HG02840 (cell line): Measurements from ENCODE around the gene PDE2A.

Experiments
- ATAC-seq: cut with Tn5 transposase; IDR thresholded peaks from one replicate; pipeline ENCODE4 v1.9.1; 2021; ENCODE audit warnings: mild to moderate bottlenecking, moderate library complexity, moderate number of reproducible peaks; ENCODE audit not compliant: unreplicated experiment, low FRiP score

Gene PDE2A

GRCh38 chr11:72665911-72666472 is 8.2 kb downstream of the PDE2A start:
- ATAC-seq = no peak

GRCh38 chr11:72662036-72662435 is 12.2 kb downstream of the PDE2A start:
- ATAC-seq = no peak

- no peak for ATAC-seq
Measured at GRCh38 chr11:72661486-72661885, 12.7 kb downstream of the PDE2A start.

GRCh38 chr11:72658989-72659640 is 15.1 kb downstream of the PDE2A start:
- ATAC-seq = no peak

DNA sequence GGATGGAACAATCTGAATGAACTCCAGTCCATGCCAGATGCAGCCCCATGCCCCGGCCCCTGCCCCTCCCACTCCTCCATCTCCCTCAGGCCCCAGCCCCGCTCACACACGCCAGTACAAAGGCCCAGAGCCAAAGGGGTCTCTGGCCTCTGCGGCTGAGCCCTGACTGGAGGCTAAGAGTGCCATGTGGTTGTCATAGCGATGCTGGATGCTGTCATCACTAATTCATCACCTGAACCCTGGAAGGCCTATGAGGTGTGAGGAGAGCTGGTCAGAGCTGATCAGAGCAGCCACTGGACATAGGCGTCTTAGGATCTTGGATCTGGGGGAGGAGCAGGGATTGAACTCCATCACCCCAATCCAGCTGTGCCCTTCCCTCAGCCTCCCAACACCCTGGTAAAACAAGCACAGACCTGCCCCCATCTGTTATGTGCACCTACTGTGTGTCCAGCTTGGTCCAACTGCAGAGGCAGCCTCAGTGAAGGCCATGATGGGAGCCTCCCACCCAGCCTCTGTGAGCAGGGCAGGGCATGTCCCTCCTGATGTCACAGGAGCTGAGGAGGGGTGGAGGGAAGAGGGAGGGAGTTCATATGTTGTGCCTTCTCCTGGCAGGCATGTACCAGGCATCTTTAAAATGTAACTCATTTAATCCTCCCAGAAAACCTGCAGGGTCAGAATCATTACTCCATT is 16.7 kb downstream of the PDE2A start:
- ATAC-seq = no peak

- ATAC-seq = no peak
Measured at GRCh38 chr11:72655896-72656464, 18.2 kb downstream of the PDE2A start.

DNA sequence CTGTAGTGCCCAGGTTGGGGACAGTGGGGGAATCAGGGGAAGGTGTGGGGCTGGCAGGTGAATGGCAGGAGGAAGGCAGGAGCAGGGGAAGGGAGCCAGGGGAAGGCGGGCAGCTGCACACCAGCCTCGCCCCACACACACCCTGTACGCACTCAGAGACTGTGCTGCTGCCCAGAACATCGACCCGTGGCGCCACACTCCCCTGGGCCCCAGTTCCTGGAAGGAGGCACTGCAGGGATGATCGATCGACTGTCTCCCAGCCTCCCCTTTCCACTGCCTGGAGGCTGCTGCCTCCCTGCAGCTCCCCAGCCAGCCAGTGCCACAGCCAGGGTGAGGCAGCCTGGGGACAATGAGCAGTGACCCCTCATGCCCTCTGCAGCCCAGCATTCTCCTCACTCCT is 19.2 kb downstream of the PDE2A start:
- no peak for ATAC-seq

- no peak for ATAC-seq
Measured at GRCh38 chr11:72653649-72654048, 20.6 kb downstream of the PDE2A start.

DNA sequence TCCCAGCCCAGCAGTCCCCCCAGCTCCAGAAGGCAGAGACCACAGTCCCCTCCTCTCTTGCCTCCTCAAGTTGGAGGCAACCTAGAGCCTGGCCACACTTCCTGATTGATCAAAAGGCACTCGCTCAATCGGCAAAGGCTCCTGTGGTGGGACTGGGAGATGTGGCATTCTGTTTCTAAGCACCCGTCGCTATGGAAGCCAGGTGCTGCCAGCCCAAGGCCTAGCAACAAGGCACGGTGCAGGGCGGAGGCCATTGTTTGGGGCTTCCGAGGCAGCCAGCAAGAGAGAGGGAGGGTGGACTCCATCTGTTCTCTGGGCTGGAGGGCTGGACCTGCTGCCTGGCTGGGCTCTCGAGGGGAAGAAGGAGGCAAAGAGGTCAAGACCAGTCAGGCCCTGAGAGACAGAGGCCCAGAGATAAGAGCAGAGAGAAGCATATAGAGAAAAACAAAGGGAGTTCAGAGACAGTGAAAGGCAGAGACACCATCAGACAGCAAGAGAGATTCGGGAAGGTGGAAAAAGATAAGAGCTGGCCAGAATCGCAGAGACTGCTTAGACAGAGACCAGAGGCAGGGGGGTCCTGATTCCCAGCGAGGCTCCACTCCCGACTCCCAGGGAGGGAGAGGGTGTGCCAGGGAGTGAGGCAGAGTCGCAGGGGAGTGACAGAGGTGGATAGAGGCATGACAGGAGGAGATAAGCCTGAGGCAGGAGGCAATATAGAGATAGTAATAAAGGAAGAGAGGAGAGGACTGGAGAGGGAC is 21.2 kb downstream of the PDE2A start:
- ATAC-seq = no peak

DNA sequence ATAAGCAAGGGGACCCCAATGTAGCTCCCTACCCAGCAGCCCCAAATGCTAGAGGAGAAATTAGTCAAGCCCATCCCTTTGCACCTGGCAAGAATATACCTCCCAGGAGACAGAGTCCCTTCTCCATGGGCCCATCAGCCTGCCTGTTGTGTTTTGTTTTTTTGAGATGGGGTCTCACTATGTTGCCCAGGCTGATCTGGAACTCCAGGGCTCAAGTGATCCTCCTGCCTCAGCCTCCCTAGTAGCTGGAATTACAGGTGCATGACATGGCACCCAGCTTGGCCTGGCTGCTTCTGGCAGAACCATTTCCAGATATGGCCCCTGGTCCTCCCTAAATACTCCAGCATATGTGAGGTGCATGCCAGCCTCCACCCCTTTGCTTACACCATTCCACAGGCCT is 22.1 kb downstream of the PDE2A start:
- no peak for ATAC-seq

DNA sequence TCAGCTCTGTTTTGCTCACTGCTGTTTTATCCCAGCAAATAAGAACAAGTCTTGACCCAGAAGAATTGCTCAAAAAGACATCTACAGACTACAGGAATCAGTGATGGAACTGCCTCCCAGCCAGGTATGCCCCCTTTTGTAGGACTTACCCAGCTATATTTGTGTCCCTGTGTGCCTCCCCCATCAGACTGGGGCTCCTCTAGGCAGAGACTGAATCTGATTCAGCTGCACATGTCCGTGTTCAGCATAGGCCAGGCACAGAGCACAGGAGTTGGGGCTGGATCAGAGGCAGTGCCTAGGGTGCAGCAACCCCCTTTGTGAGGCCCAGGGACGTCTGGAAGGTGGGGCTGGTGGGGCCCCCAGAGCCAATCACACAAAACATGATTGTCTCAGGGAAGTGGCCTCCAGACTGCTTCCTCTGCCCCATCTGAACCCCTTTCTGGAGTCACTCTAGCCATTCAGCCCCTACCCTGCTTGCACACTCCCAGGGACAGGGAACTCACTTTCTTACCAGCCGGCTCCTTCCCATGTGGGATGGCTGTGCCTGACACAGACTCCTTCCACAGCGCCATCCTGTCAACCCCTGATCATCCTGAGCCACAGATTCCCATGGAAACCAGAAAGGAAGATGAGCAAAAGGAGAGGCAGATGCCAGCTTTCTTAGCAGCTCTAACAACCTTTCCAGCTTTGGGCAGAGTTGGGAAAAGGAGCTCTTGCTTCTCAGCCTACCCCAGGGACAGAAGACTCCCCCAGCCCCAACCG is 24.8 kb downstream of the PDE2A start:
- no peak for ATAC-seq

GRCh38 chr11:72648384-72649136 is 25.7 kb downstream of the PDE2A start:
- no peak for ATAC-seq

DNA sequence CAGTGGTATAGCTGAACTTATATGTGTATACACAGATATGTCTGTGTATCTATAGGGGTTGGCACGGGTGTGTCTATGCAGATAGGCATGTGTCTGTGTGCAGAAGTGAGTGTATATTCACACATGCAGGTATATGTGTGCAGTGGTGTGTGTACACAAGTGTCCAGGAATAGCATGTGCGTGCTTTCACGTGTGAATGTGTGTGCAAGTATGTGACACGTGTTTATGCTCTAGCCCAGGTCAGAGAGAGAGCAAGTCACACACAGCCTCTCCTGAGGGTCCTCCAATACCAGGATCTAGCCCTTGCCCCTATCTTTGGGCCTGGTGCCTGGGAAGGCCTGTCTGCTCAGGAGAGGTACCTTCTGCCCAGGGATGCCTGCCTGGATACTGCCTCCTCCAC is 26.3 kb downstream of the PDE2A start:
- no peak for ATAC-seq

- ATAC-seq = no peak
Measured at GRCh38 chr11:72646472-72646871, 27.8 kb downstream of the PDE2A start.

- ATAC-seq = no peak
Measured at GRCh38 chr11:72646024-72646423, 28.2 kb downstream of the PDE2A start.

- no peak for ATAC-seq
Measured at GRCh38 chr11:72643547-72643946, 30.7 kb downstream of the PDE2A start.

DNA sequence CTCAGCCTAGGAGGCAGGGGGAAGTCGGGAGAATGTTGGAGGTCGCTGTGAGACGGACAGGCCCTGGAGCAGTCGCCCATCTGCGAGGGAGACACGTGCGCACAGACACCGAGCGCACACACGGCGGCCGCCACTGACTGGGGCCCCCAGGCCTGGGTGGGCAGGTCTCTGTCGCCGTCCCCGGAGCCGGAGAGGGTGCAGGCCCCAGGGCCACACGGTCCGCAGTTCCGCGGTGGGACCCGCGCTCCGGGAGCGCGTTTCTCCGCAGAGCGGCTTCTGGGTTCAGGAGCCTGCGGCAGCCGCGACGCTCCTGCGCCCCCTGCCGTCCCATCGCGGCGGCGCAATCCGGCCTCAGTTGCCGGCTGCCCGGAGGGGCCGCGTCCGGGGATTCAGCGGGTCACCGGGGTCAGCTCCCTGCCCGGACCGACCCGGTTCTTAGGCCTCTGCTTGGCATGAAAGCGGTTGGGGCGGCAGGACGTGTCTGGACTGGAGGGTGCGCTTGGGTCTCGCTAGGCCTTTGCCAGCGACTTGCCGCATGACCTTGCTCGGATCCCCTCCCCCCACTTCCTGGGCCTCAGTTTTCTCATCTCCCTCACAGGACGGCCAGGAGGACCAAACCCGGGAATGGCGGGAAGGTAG is 31.2 kb downstream of the PDE2A start:
- no peak for ATAC-seq

DNA sequence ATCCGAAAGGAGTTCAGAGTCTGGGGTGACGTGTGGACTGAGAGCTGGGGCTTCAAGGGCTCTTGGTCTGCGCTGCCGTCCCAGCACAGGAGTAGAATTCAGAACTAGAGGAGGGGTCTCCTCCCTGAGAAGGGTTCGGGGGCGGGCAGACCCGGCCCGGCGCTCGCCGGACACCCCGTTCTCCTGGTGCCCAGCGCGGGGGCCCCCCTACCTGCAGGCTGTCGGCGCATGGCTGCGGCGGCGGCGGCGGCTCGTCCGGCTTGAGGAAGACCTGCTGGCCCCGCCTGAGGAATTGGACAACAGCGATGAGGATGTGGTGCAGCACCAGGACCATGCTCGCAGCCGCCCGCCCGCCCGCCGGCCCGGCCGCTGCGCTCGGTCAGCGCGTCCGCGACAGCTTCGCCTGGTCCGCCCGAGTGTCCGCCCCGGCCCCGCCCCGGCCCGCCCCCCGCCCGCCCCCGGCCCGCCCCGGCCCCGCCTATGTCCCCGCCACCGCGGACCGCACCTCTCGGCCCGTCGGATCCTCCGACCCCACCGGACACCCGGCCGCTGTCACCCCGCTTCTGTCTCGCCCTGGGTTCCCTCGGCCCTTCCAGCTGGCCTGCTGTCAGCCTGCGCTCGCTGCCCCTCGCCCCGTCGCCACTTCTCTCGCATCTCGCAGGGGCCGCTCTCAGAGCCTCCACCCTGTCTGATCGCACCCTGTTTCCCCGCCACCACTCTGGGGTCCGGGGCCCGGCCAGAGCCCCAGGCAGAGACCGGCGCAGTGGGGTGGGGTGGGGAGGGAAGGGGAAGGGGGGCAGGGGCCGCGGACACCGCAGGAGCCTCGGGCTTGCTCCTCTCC is 32.0 kb downstream of the PDE2A start:
- no peak for ATAC-seq
